HG03025 (cell line): ENCODE measurements around the gene CD79A.
"Not testable (repeated sequence)": the region's sequence is repeated elsewhere in the genome, so short reads cannot be mapped to it uniquely, and the experiment has no call there.

ENCODE experiments used
- ATAC-seq: cut with Tn5 transposase; IDR thresholded peaks from one replicate; pipeline ENCODE4 v1.9.1; 2021; ENCODE audit warnings: mild to moderate bottlenecking, moderate library complexity; ENCODE audit not compliant: unreplicated experiment, low FRiP score

The CD79A gene

DNA sequence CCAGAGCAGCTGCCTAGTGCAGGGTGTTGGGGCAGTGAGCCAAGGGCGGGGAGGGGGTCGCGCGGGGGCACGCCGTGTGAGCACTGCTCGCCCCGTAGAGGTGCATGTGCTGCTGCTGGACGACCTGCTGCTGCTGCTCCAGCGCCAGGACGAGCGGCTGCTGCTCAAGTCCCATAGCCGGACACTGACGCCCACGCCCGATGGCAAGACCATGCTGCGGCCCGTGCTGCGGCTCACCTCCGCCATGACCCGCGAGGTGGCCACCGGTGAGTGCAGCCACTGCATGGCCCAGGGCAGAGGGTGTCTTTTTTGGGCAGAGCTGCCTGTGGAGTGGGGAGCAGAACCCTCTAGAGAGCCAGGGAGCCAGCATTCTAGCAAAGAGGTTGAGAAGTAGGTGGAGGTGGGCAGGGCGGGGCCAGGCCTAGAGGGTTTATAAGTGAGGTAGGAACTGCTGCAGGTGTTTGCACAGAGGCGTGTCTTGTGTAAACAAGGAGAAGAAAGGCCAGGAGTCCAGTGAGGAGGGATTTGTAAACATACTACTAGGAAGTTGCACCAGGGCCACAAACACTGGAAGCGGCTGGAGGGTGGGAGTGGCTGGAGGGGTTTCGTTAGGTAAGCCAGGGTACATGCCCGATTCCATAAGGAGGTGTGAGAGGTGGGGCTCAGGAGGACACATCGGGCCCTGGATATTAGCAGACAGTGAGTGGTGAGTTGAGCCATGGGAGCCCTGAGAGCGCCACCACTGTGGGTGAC, 27.2 kb downstream of the CD79A start:
- no peak for ATAC-seq

DNA sequence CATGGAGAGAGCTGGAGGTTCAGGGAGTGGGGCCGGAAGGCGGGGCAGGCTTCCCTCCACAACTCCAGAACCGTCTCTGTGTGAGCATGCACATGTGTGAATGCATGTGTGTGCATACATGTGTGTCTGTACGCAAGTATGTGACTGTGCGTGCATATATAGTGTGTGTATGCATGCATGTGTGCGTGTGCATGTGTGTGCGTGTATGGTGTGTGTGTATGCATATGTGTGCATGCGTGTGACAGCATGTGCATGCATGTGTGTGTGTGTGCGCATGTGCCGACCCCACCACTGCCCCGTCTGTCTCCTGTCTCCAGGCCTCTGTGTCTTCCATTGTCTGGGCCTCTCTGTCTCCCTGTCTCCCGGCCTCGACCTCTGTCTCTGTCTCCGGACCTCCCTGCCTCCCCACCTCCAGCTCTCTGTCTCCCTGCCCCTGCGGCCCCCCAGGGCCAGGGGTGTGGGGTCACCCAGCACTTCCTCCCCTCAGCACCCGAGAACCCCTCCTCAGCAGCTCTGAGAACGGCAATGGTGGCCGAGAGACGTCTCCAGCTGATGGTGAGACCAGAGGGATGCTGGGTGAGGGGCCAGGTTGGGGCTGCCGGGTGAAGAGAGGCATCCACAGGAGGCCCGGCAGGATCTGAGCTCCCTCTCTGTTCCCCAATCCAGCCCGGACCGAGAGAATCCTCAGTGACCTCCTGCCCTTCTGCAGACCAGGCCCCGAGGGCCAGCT, 28.4 kb downstream of the CD79A start:
- no peak for ATAC-seq

DNA sequence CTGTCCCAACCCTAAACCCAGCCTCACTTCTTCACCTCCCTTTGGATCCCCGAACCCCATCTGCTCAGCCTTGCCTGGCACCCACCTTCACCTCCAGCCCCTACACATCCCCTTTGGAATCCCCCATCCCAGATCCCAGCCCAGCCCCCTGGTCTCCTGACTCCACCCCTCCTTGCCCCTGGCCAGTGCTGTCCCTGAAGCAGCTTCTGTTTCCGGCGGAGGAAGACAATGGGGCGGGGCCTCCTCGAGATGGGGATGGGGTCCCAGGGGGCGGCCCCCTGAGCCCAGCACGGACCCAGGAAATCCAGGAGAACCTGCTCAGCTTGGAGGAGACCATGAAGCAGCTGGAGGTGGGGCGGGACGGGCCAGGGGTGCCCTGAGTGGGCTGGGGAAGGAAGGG, 29.2 kb downstream of the CD79A start:
- ATAC-seq, result no peak

DNA sequence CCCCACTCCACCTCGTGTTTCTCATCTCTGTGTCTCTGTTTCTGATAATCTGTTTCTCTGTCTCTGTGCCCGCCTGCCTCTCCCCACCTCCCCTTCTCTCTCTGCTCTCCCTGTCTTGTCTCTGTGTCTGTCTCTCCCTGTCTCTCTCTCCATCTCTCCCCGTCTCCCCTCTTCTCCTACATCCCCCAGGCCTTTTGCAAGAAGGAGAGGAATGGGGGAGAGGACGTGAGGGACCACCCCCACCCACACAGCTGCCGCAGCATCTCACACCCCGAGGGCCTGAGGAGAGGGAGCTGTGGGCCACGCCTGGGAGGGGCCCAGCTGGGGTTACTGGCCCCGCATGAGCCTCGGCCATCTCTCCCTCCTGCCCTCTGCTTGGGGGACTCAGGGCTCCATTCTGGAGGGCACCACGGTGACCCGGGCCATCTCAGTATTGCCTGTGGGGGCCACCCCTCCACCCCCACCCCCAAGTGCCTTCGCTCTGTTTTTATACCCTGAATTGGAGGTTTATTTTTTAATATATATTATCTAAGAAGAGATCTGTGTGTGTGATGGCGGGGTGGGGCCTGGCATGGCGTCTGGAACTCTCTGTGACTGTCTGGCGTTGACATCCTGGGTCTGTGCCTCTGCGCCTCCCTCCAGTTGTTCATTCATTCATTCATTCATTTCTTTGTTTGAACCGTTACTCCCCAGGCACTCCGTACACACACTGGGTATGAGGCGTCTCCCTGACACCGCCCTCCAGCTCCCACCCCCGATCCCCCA, 30.0 kb downstream of the CD79A start:
- ATAC-seq, result no peak

DNA sequence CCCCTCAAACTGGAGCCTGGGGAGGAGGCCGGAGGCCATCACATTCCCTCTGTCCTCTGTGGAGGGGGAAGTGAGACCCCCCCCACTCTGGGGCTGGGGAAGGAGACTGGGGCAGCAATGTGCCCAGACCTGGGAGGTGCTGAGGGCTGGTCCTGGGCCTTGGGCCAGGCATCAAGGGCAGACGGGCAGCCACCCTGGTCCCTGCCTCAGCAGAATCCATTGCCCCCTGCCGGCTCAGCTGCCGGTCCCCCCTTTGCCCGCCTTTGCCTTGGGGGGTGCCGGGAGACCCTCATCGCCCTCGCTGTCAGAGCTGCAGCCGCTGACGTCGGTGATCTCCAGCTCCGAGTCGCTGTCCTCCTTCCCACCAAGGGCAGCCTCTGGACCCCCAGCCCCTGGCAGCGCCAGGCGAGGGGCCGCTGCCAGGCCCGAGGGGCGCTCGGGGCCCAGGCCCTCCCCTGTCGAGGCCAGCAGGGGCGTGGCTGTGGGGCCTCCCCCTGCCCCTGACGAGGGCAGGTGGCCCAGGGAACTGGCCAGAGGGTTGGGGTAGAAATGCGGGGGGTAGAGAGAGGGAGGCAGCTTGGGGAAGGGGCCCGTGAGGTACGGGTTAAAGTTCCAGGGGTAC, 31.0 kb downstream of the CD79A start:
- ATAC-seq, result no peak

DNA sequence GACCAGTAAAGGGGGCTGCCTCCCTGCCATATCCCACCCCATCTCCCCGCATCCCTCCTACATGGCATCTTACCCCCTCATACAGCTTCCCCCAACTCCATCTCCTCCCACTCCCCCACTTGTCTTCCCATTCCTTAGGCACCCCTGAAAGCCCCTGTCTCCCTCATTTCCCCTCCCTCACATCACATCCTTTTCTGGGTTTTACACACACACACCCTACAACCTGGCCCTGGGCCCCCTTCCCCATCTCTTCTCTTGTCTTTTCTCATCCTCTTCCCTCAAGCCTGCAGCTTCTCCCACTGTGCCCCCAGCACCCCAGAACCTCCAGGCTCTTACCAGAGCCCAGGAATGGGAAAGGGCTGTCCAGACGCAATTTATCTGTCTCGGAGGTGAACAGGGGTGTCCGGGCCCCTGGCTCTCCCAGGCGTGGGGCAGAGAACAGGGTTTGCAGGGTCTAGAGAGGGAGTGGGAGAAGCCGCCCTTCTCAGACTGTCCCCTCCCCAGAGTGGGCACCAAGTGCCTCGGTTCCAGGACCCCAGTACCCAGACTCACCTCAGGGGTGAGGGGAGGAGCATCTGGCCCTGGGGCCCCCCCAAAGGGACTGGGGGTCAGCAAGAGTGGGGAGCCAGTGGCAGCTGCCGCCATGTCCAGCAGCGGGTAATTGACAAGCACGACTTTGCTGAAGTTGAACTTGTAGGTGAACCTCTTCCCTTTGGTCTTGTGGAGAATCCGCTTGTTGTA, 31.8 kb downstream of the CD79A start:
- ATAC-seq, result no peak

DNA sequence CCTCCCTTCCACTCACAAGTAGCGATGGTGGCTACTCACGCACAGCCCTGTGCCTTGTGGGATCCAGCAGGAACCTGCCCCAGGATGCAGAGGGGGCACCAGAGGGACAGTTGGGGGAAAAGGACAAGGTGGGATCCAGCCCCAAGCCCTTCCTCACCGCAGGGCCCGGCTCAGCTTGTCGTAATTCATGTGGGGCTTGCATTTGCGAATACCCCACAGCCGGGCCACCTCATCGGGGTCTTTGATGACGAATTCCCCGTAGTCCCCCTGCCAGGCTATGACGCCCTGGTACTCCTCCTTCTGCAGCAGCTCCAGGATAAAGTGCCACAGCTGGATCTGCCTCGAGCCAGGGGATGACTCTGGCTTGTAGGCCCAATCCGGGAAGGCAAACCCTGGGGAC, 32.6 kb downstream of the CD79A start:
- no peak for ATAC-seq

DNA sequence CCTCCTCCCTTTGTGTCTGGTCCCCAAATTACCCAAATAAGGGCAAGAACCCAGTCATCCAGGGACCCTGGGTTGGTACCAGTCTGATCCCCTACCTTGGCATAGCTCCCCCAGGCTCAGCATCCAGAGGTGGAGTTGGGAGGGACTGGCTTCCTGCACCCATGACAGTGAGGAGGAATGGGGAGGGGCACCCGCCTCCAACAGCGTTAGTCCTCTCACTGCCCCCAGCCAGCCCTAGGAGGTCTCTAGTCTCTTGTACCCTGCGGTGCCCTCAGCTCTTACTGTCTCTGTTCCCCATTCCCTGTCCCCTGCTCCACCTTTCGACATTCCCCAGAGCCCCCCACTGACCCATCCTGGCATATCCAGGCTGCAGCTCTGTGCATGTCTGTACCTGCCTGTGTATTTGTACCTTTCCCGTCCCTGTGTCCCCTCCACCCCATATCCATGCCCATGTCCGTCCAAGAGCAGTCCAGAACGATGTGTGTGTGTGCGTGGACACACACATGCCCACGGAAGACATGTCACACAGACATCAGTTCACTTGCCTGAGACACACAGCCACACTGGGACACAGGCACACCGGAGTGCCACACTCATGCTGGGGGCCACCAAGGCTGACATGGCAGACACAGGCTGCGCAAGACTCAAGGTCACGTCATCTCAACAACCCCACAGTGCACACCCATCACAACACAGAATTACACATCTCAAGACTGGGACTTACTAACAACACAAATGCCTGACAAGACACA, 33.3 kb downstream of the CD79A start:
- ATAC-seq, result no peak

DNA sequence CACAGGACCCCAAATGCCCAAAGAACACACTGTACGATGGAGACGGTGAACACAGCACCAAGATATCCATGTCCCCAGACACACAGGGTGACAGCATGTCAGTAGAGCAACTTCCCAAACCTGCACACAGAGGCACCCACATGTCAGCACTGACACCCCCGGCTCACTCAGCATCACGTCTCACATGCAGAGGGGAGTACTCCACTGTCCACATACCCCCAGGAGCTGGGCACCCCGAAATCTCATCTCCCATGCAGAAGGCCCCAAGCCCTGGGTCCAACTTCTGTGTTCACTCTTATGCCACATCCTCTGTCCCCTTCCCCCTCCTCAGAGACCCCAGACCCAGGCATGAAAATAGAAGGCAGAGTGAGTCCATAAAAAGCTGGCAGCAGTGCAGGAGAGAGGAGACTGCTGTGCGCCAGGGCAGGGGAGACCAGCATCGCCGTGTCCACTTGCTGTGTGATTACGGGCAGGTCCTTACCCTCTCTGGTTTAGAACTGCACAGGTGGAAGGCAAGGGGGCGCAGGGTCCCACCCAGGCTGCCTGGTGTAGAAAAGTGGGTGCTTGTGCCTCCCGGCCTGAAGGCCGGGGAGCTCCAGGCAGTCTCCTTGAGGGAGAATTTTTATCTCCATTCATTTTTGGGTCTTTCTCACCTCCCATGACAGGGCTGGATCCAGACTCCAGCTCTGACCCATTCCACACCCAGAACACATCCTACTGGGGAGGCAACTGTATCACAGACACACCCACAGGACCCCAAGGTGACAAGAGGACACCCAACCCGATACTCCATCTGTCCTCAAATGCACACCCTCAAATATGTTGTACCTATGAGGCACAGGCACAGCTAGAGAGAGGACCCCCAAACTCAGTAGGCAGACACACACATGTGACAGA, 34.2 kb downstream of the CD79A start:
- no peak for ATAC-seq

DNA sequence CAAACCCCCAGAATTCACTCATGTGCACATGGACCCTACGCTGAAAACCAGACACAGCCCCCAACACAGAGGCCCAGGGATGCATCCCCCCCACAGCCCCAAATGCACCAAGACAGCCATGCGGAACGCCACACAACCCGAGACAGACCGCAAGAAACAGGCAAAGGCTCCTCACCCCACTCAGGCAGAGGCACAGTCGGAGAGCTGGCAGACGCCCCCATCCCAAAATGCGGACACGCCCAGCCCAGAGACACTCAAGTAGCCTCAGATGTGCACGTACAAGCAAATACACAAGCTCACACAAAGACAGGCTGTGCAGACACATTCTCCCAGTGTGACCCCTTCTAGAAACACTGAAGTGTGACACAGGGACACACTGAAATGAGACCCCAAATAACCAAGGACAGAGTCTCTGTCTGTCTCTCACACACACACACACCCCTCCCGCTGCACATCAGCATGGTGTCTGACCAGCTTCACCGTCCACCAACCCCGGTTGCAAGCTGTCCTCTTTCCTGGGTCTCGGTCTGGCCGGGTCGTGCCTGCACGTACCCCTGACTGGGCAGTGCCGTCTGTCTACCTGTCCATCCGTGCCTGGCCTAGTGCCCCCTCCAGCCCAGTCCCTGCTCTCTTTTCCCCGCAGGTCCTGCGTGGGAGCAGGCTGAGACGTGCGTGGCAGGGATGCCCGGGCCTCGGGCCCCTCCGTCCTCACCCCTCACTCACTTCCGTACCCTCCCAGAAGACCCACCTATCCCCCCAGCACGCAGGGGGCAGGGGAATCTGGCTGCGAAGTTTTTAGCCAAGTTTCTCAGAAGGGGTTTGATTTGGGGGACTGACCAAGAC, 35.0 kb downstream of the CD79A start:
- no peak for ATAC-seq

DNA sequence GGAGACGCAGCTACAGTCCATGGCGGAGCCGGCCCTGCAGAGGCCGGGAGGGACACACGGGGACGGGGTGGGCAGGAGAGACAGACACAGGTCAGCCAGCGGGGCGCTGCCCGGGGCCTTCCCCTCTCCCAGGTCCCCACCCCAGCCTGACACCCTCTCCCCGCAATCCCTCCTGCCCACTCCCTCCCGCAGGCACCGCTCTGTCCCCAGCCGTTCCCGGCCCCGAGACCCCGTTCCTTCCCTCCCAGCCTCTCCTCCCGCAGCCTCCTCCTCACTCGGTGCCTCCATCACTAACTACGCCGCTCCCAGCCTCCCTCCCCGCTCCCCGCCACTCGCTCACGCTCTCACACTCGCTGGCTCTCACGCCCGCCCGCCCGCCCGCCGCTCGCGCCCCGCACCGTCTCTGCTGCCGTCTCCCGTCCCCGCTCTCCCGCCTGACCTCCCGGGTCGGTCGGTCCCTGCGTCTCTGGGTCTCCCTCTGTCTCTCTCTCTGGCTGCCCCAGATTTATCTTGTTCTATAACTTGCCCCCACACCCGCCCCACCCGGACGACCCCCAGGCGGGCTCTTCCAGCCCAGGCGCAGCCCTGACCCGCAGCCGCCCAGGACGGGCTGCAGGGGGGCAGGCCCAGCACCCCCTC, 35.9 kb downstream of the CD79A start:
- ATAC-seq, result no peak

DNA sequence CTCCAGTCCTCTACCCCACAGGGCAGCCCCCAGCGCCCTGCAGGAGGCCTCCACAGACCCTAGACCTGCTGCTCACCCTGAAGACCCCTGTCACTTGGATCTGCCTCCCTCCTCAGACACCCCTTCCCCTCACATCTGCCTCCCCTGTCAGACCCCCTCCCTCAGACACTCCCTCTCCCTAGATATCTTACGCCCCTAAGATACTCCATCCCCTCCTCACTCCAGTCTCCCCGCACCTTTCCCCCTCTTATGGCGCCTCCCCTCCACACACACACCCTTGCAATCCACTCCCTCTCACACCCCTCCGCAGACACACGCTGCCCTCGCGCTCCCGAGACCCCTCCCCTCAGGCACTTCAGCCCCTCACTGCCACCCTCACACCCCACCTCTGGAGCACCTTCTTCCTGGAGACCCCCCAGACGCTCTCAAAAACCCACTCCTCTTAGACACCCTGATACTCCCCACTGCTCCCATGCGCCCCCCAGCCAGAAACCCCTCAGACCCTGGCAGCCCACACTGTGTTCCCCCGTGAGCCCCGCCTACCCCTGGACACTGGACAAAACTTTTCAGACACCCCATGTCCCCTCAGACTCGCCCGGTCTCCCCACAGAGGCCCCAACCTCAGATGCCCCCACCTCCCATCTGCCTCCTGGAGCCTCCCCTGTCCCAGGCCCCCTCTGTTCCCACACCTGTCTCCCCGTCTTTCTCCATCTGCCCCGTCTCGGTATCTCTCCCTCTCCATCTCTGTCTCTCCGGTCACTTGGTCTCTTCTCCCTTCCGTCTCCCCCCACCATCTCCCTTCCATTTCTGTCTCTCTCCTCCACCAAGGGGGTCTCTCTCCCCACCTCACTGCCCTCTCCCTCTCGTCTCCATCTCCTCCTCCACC, 36.7 kb downstream of the CD79A start:
- no peak for ATAC-seq

DNA sequence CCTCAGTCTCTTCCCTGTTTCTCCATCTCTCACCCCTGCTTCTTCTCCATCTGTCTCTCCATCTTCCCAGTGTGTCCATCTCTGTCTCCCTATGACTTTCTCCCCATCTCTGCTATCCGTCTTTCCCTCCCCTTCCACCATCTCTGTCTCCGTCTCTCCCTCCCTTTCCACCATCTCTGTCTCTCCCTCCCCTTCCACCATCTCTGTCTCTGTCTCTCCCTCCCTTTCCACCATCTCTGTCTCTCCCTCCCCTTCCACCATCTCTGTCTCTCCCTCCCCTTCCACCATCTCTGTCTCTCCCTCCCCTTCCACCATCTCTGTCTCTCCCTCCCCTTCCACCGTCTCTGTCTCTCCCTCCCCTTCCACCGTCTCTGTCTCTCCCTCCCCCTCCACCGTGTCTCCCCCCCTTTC, 37.4 kb downstream of the CD79A start:
- ATAC-seq, result not testable (repeated sequence)

DNA sequence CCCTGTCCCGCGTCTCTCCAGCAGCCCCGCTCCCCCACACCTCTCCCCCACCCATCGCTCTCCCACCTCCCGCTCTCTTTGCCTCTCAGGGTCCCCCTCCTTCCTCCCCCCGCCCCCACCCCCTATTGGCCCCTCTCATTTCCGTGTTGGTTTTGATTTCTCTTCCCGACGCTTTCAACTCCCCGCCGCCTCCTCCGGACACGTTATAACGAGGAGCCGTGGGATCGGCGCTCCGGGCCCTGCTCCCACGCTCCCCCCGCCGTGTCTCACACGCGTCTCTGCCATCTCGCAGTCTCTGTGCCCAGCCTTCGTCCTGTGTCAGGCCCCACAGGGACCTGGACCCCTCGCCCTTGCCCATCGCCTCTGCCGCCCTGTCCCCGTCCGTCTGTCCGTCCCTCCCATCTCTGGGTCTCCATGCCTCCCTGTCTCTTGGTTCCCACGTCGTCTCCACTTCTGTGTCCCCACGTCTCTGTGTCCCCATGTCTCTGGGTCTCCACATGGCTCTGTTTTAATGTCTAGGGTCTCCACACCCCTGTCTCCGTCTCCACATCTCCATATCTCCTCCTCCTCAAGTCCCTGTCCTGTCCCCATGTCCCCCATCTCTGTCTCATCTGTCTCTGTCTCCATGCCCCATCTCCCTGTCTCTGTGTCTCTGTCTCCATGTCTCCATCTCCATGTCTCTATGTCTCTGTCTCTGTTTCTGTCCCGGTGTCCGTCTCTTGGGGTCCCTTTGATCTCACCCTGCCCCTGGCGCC, 38.1 kb downstream of the CD79A start:
- ATAC-seq, result no peak

DNA sequence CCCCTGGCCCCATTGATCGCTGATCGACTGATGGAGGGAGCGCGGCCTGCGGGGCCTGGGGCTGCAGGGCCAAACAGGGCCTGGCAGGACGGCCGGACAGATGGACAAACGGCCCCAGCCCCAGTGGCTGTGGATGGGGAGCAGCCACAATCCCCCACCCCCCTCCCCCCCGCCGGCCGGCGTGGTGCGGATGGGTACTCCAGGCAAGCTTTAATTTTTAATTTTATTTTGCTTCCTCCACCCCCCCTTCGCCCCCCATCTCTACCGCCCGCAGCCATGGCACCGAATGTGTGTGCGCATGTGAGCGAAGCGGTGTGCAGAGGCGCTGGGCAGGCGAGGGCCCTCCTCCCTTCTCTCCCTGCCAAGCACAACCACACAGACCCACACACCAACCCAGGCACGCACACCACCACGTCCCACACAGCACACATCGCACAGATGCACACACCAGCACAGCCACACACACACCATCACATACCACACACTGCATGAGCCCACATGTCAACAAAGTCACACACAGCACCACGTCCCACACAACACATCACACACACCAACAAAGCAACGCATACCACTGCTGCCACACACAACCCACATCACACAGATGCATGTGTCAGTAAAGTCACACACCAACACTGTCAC, 38.8 kb downstream of the CD79A start:
- ATAC-seq, result no peak
